ENCODE data around the gene LEP. TPM values are rescaled to one million over a fixed set of nuclear protein-coding genes. Genes with fewer than 3 reads are reported as not detected.

Gene LEP
- total RNA-seq, 1 experiment from 2014 or later: not detected

DNA sequence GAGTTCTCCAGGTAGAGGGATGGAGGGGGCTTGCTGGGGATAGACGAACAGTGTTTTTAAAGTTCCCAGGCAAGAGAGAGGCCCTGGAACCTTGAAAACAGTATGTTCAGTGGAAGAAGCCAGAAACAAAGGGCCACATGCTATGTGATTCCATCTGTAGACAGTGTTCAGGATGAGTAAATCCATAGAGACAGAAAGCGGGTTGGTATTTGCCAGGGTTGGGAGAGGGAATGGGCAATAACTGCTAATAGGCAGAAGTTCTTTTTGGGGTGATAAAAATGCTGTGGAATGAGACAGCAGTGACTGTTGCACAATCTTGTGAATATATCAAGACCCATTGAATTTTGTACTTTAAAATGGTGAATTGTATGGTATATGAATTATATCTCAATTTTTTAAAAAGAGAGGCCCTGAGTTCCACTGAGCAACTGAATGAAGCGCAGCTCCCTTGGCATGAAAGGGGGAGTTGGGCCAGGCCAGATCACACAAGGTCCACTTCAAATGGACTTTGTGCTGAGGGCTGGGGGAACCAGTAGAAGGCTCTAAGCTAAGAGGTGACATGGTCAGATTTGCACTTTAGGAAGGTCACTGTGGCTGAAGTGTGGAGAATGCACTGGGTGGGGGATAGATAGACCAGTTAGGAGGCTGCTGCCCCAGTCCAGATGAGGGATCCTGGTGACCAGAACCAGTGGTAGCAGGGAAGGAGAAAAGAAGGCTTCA, 34.0 kb downstream of the LEP start:
- RAD21 ChIA-PET (ENCODE audit: low non-redundant PET in 1 of 2, low total read pairs in 2 of 2, uncharacterized antibody in 2 of 2, unreplicated experiment in 2 of 2): no interaction called here
- CTCF ChIA-PET: no interaction called here
- Histone ChIP-seq H2AFZ (ENCODE audit: low read depth, low read length, poor library complexity, severe bottlenecking) (no peak overlapping the region), H3K36me3 (ENCODE audit: control insufficient read depth in 1 of 2, insufficient read depth in 2 of 2, low read length in 2 of 2) (no peaks in the 10 kb centered on the region), H3K79me2 (ENCODE audit: insufficient read depth, low read length) (no peaks in the 10 kb centered on the region), H3K4me1 (ENCODE audit: control insufficient read depth in 1 of 2, insufficient read depth in 2 of 2, low read length in 2 of 2) (no peaks in the 10 kb centered on the region), H3K4me3 (replicated peaks in 1 of 2; ENCODE audit: low read depth in 1 of 2, low read length in 2 of 2) (no peak overlapping the region), H3K27ac (ENCODE audit: low read depth, low read length) (no peak overlapping the region), H4K20me1 (ENCODE audit: insufficient read depth) (no peaks in the 10 kb centered on the region), H3K9ac (ENCODE audit: low read length) (no peak overlapping the region), H3K27me3 (ENCODE audit: insufficient read depth, low read length) (no peaks in the 10 kb centered on the region), H3K9me2 (ENCODE audit: insufficient read depth) (no peaks in the 10 kb centered on the region), H3K9me3 (ENCODE audit: control insufficient read depth in 1 of 2, insufficient read depth in 1 of 2, low read depth in 1 of 2, low read length in 2 of 2) (no peaks in the 10 kb centered on the region; a peak in 1 of 4 replicates), H3K4me2 (ENCODE audit: low read length) (no peak overlapping the region)
- POLR2A ChIA-PET: no interaction called here
- DNase-seq (ENCODE audit: low read depth, low spot score) (no peak), ATAC-seq (no peak)
- no TSS peak for BruUV-seq (replicated peaks)
- no peak for TF ChIP-seq ELF1 (IDR thresholded peaks at IDR 0.05; ENCODE audit: borderline replicate concordance, low read depth)
- intact Hi-C loops (cut with micrococcal nuclease): no loop called here

DNA sequence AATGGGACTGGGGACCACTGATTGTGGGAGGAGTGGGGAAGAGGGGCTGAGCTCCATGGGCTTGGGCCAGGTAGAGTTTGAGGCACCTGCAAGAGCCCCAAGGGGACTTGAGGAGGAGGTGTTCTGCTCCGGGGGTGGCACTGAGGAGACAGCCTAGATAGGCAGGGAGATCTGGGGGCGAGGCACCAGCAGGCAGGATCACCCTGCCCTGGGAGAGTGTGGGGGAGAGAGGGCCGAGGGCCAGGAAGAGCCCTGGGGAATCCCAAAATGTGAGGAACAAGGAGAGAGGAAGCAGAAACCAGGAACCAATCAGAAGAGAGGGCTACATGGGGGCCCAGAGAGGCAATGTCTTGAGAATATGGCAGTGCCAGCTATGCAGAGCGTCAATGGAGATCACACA, 34.6 kb downstream of the LEP start:
- ChIA-PET RAD21 (ENCODE audit: low non-redundant PET in 1 of 2, low total read pairs in 2 of 2, uncharacterized antibody in 2 of 2, unreplicated experiment in 2 of 2) (no interaction called here), POLR2A (no interaction called here)
- no peak overlapping the region for H3K4me2 ChIP-seq (ENCODE audit: low read length)

DNA sequence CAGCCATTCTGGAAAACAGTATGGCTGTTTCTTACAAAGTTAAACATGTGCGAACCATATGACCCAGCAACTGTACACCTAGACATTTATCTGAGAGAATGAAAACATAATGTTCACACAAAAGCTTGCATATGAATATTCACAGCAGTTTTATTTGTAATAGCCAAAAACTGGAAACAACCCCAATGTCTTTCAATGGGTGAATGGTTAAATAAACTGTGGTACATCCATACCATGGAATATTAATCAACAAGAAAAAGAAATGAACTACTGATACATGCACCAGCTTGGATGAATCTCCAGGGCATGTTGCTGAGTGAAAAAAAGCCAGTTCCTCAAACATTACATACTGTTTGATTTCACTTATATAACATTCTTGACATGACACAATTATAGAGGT, 37.3 kb downstream of the LEP start:
- no peak overlapping the region for H3K9ac ChIP-seq (ENCODE audit: low read length)
- ATAC-seq (no peak), DNase-seq (ENCODE audit: low read depth, low spot score) (no peak)
- no peaks in the 10 kb centered on the region for H3K27me3 ChIP-seq (ENCODE audit: insufficient read depth, low read length)
- no peak overlapping the region for H3K4me3 ChIP-seq (replicated peaks in 1 of 2; ENCODE audit: low read depth in 1 of 2, low read length in 2 of 2)
- H3K9me3 ChIP-seq (ENCODE audit: control insufficient read depth in 1 of 2, insufficient read depth in 1 of 2, low read depth in 1 of 2, low read length in 2 of 2): peaks cover 0 to 4% of the 10 kb centered on the region in 2 experiments; a peak in 2 of 4 replicates
- no peaks in the 10 kb centered on the region for H3K36me3 ChIP-seq (ENCODE audit: control insufficient read depth in 1 of 2, insufficient read depth in 2 of 2, low read length in 2 of 2)
- ChIA-PET CTCF (no interaction called here), POLR2A (no interaction called here), RAD21 (ENCODE audit: low non-redundant PET in 1 of 2, low total read pairs in 2 of 2, uncharacterized antibody in 2 of 2, unreplicated experiment in 2 of 2) (no interaction called here)
- H3K27ac ChIP-seq (ENCODE audit: low read depth, low read length): no peak overlapping the region
- no peaks in the 10 kb centered on the region for H4K20me1 ChIP-seq (ENCODE audit: insufficient read depth)
- intact Hi-C loops (cut with micrococcal nuclease): no loop called here
- H3K4me1 ChIP-seq (ENCODE audit: control insufficient read depth in 1 of 2, insufficient read depth in 2 of 2, low read length in 2 of 2): no peaks in the 10 kb centered on the region
- H3K4me2 ChIP-seq (ENCODE audit: low read length): no peak overlapping the region
- no peaks in the 10 kb centered on the region for H3K79me2 ChIP-seq (ENCODE audit: insufficient read depth, low read length)
- H2AFZ ChIP-seq (ENCODE audit: low read depth, low read length, poor library complexity, severe bottlenecking): no peak overlapping the region
- no TSS peak for BruUV-seq (replicated peaks)
- H3K9me2 ChIP-seq (ENCODE audit: insufficient read depth): no peaks in the 10 kb centered on the region
- no peak for TF ChIP-seq EZH2 (IDR thresholded peaks at IDR 0.05)
- TF ChIP-seq CBX3 (IDR thresholded peaks at IDR 0.05; ENCODE audit: low read depth): no peak
- TF ChIP-seq ZBTB33 (IDR thresholded peaks at IDR 0.05; ENCODE audit: extremely low read depth, insufficient replicate concordance, low read length): no peak
- no peak for TF ChIP-seq EGR1 (IDR thresholded peaks at IDR 0.05; ENCODE audit: low read depth)
- TF ChIP-seq POLR2AphosphoS5 (IDR thresholded peaks at IDR 0.05; ENCODE audit: low read depth, low read length): no peak
- no peak for TF ChIP-seq SRF (IDR thresholded peaks at IDR 0.05; ENCODE audit: low read depth)
- no peak for TF ChIP-seq CEBPB (IDR thresholded peaks at IDR 0.05; ENCODE audit: low read depth)
- no peak for TF ChIP-seq SP1 (IDR thresholded peaks at IDR 0.05; ENCODE audit: low read depth)
- TF ChIP-seq ZNF274 (IDR thresholded peaks at IDR 0.05; ENCODE audit: low read depth, low read length): no peak
- no peak for TF ChIP-seq ZFX (IDR thresholded peaks at IDR 0.05)
- TF ChIP-seq JUND (IDR thresholded peaks at IDR 0.05): no peak
- TF ChIP-seq RAD21 (IDR thresholded peaks at IDR 0.05; ENCODE audit: low read depth): no peak

More for the DNA sequence above, 34.6 kb downstream of the LEP start:
- ATAC-seq (no peak), DNase-seq (ENCODE audit: low read depth, low spot score) (no peak)
- Histone ChIP-seq H3K9me2 (ENCODE audit: insufficient read depth) (no peaks in the 10 kb centered on the region), H3K36me3 (ENCODE audit: control insufficient read depth in 1 of 2, insufficient read depth in 2 of 2, low read length in 2 of 2) (no peaks in the 10 kb centered on the region), H3K9me3 (ENCODE audit: control insufficient read depth in 1 of 2, insufficient read depth in 1 of 2, low read depth in 1 of 2, low read length in 2 of 2) (peaks cover 0 to 4% of the 10 kb centered on the region in 2 experiments; a peak in 2 of 4 replicates), H3K4me3 (replicated peaks in 1 of 2; ENCODE audit: low read depth in 1 of 2, low read length in 2 of 2) (no peak overlapping the region), H3K27me3 (ENCODE audit: insufficient read depth, low read length) (no peaks in the 10 kb centered on the region), H3K9ac (ENCODE audit: low read length) (no peak overlapping the region), H3K4me1 (ENCODE audit: control insufficient read depth in 1 of 2, insufficient read depth in 2 of 2, low read length in 2 of 2) (no peaks in the 10 kb centered on the region), H3K27ac (ENCODE audit: low read depth, low read length) (no peak overlapping the region), H2AFZ (ENCODE audit: low read depth, low read length, poor library complexity, severe bottlenecking) (no peak overlapping the region), H3K79me2 (ENCODE audit: insufficient read depth, low read length) (no peaks in the 10 kb centered on the region), H4K20me1 (ENCODE audit: insufficient read depth) (no peaks in the 10 kb centered on the region)
- intact Hi-C loops (cut with micrococcal nuclease): no loop called here
- CTCF ChIA-PET: no interaction called here
- no peak for TF ChIP-seq FOSL1 (IDR thresholded peaks at IDR 0.05; ENCODE audit: low read depth)
- BruUV-seq (replicated peaks): no TSS peak
